H9 (cell line): ENCODE results near the gene MSN. TPM values are rescaled to one million over a fixed set of nuclear protein-coding genes. Genes with fewer than 3 reads are reported as not detected.

ENCODE experiments used
- DNase-seq: peaks from one replicate; pipeline ENCODE4 v3.0.0-alpha.2; 2017
- H2AFZ ChIP-seq: one replicate; pipeline ENCODE4 v1.6.1; 2013; ENCODE audit warnings: mild to moderate bottlenecking, low read length, control low read depth, moderate library complexity
- H2AK5ac ChIP-seq: 2 replicates; pipeline ENCODE4 v1.6.1; 2013; ENCODE audit warnings: low read length, control low read depth, mixed read lengths; ENCODE audit not compliant: insufficient read length
- H2BK120ac ChIP-seq: one replicate; pipeline ENCODE4 v1.6.1; 2013; ENCODE audit warnings: low read depth, mild to moderate bottlenecking, low read length, control low read depth, inconsistent platforms; ENCODE audit not compliant: poor library complexity, severe bottlenecking
- H2BK12ac ChIP-seq: 2 replicates; pipeline ENCODE4 v1.6.1; 2013; ENCODE audit warnings: low read length, control low read depth, mixed read lengths, low read depth; ENCODE audit not compliant: insufficient read length
- H2BK15ac ChIP-seq: 2 replicates; pipeline ENCODE4 v1.6.1; 2013; ENCODE audit warnings: low read depth, low read length, control low read depth
- H2BK20ac ChIP-seq: one replicate; pipeline ENCODE4 v1.6.1; 2013; ENCODE audit warnings: low read depth, mild to moderate bottlenecking, low read length, control low read depth, inconsistent platforms; ENCODE audit not compliant: poor library complexity, severe bottlenecking
- H2BK5ac ChIP-seq: 2 replicates; pipeline ENCODE4 v1.6.1; 2013; ENCODE audit warnings: low read length, control low read depth, mixed read lengths; ENCODE audit not compliant: insufficient read length
- H3K14ac ChIP-seq: 2 replicates; pipeline ENCODE4 v1.6.1; 2013; ENCODE audit warnings: low read length, control low read depth; ENCODE audit not compliant: insufficient read depth
- H3K18ac ChIP-seq: 2 replicates; pipeline ENCODE4 v1.6.1; 2013; ENCODE audit warnings: low read depth, mild to moderate bottlenecking, mixed read lengths, low read length, control low read depth; ENCODE audit not compliant: insufficient read length
- H3K23ac ChIP-seq: 2 replicates; pipeline ENCODE4 v1.6.1; 2013; ENCODE audit warnings: low read length, control low read depth, mixed read lengths, low read depth; ENCODE audit not compliant: insufficient read length
- H3K23me2 ChIP-seq: 2 replicates; pipeline ENCODE4 v1.6.1; 2013; ENCODE audit warnings: low read depth, mild to moderate bottlenecking, mixed read lengths, low read length, control low read depth; ENCODE audit not compliant: insufficient read length, poor library complexity, severe bottlenecking
- H3K27ac ChIP-seq: 2 replicates; pipeline ENCODE4 v1.5.1; 2013; ENCODE audit warnings: low read length, control low read depth, mixed read lengths, low read depth; ENCODE audit not compliant: insufficient read length
- H3K27me3 ChIP-seq: 2 replicates; pipeline ENCODE4 v1.6.1; 2013; ENCODE audit warnings: low read length, control low read depth, inconsistent platforms; ENCODE audit not compliant: insufficient read depth
- H3K4ac ChIP-seq: 2 replicates; pipeline ENCODE4 v1.6.1; 2013; ENCODE audit warnings: low read depth, mild to moderate bottlenecking, control low read depth, inconsistent platforms, low read length, moderate library complexity
- H3K4me1 ChIP-seq: 2 replicates; pipeline ENCODE4 v1.6.1; 2013; ENCODE audit warnings: low read length, control low read depth, inconsistent platforms; ENCODE audit not compliant: insufficient read depth
- H3K4me2 ChIP-seq: 2 replicates; pipeline ENCODE4 v1.6.1; 2013; ENCODE audit warnings: low read length, control low read depth, mixed read lengths; ENCODE audit not compliant: insufficient read length, insufficient read depth
- H3K56ac ChIP-seq: 2 replicates; pipeline ENCODE4 v1.6.1; 2013; ENCODE audit warnings: low read depth, mild to moderate bottlenecking, mixed read lengths, low read length, control low read depth; ENCODE audit not compliant: insufficient read length
- H3K79me1 ChIP-seq: 2 replicates; pipeline ENCODE4 v1.6.1; 2013; ENCODE audit warnings: low read depth, mild to moderate bottlenecking, moderate library complexity, low read length, control low read depth, inconsistent platforms; ENCODE audit not compliant: insufficient read depth, poor library complexity, severe bottlenecking
- H3K79me2 ChIP-seq: 2 replicates; pipeline ENCODE4 v1.6.1; 2013; ENCODE audit warnings: low read length, control low read depth, inconsistent platforms; ENCODE audit not compliant: insufficient read depth
- H3K9ac ChIP-seq: 2 replicates; pipeline ENCODE4 v1.6.1; 2013; ENCODE audit warnings: low read length, control low read depth, mixed read lengths; ENCODE audit not compliant: insufficient read length; ENCODE audit errors: extremely low read depth
- H3K9me3 ChIP-seq: one replicate; pipeline ENCODE4 v1.6.1; 2013; ENCODE audit warnings: low read depth, low read length, inconsistent platforms; ENCODE audit not compliant: control insufficient read depth
- H3T11ph ChIP-seq: one replicate; pipeline ENCODE4 v1.6.1; 2013; ENCODE audit warnings: mild to moderate bottlenecking, low read length, control low read depth, inconsistent platforms
- H4K20me1 ChIP-seq: one replicate; pipeline ENCODE4 v1.6.1; 2013; ENCODE audit not compliant: control insufficient read depth, insufficient read length, insufficient read depth
- H4K5ac ChIP-seq: 2 replicates; pipeline ENCODE4 v1.6.1; 2013; ENCODE audit warnings: low read depth, mild to moderate bottlenecking, mixed read lengths, low read length, control low read depth; ENCODE audit not compliant: insufficient read length
- H4K8ac ChIP-seq: replicated peaks from 2 replicates; pipeline ENCODE4 v1.6.1; 2013; ENCODE audit warnings: low read length, control low read depth, mixed read lengths, low read depth; ENCODE audit not compliant: insufficient read length
- H4K91ac ChIP-seq: 2 replicates; pipeline ENCODE4 v1.6.1; 2013; ENCODE audit warnings: low read depth, mild to moderate bottlenecking, moderate library complexity, mixed read lengths, low read length, control low read depth; ENCODE audit not compliant: insufficient read length
- H3K27ac Mint-ChIP-seq, 3 experiments: 2 replicates in 2 of 3; 3 replicates in 1 of 3; pipeline ENCODE4 v1.8.0; 2020 to 2021; ENCODE audit warnings: mixed read lengths in 3 of 3, mild to moderate bottlenecking in 1 of 3, moderate library complexity in 1 of 3
- H3K27me3 Mint-ChIP-seq: 2 replicates; pipeline ENCODE4 v1.8.0; 2021; ENCODE audit warnings: low read depth, mild to moderate bottlenecking, moderate library complexity, mixed read lengths
- H3K36me3 Mint-ChIP-seq, 3 experiments: 2 replicates in 2 of 3; 3 replicates in 1 of 3; pipeline ENCODE4 v1.8.0; 2020 to 2021; ENCODE audit warnings: low read depth in 3 of 3, mixed read lengths in 3 of 3; ENCODE audit not compliant: insufficient read depth in 1 of 3
- H3K4me1 Mint-ChIP-seq, 2 experiments: 2 replicates each; pipeline ENCODE4 v1.8.0; 2020; ENCODE audit warnings: mixed read lengths in 2 of 2
- H3K4me3 Mint-ChIP-seq, 2 experiments: 2 replicates in 1 of 2; 3 replicates in 1 of 2; pipeline ENCODE4 v1.8.0; 2020 to 2021; ENCODE audit warnings: mild to moderate bottlenecking in 2 of 2, mixed read lengths in 2 of 2, moderate library complexity in 1 of 2
- H3K9me3 Mint-ChIP-seq, 2 experiments: 2 replicates in 1 of 2; 3 replicates in 1 of 2; pipeline ENCODE4 v1.8.0; 2020; ENCODE audit warnings: mild to moderate bottlenecking in 2 of 2, mixed read lengths in 2 of 2, moderate library complexity in 1 of 2
- CTCF ChIP-seq: fragments of 200-600 bp; sonication (generic); conservative IDR thresholded peaks from 3 replicates; pipeline ENCODE4 v1.8.0; 2021; ENCODE audit warnings: antibody characterized with exemption, mild to moderate bottlenecking
- WGBS: extraction: QIAGEN DNeasy Blood & Tissue Kit; methylation state at CpG from one replicate; pipeline ENCODE4 v1.1.7; 2013; ENCODE audit warnings: missing lambda C conversion rate, low lambda C conversion rate, mixed read lengths; ENCODE audit not compliant: insufficient read length; ENCODE audit errors: extremely low coverage; 5-methylcytosine and 5-hydroxymethylcytosine counted together
- total RNA-seq: library from RNA; stranded (reverse); gene quantifications from 2 replicates; pipeline ENCODE4 v1.2.1, GENCODE V29; 2021

MSN gene
- total RNA-seq, 1 experiment from 2014 or later, result 126 TPM

GRCh38 chrX:65718538-65718937 lies 51.1 kb downstream of the MSN start:
- no peak overlapping the region for H3K56ac ChIP-seq
- H3K9ac ChIP-seq, result no peak overlapping the region
- H3K23me2 ChIP-seq, result no peaks in the 10 kb centered on the region
- H3T11ph ChIP-seq, result no peak overlapping the region
- no peak overlapping the region for H2AFZ ChIP-seq
- H4K8ac ChIP-seq, result no peak overlapping the region
- no peak overlapping the region for H3K14ac ChIP-seq
- H2BK15ac ChIP-seq, result no peak overlapping the region
- no peaks in the 10 kb centered on the region for H3K27me3 ChIP-seq
- H3K36me3 Mint-ChIP-seq, result peaks cover 17 to 20% (median 18%) of the 10 kb centered on the region in 3 experiments
- no peak overlapping the region for H2AK5ac ChIP-seq
- no CpG with 5 or more reads among the region's 4 CpGs for WGBS
- H3K27ac ChIP-seq, result no peak overlapping the region
- H3K9me3 Mint-ChIP-seq, result peaks cover 60 to 65% of the 10 kb centered on the region in 2 experiments
- no peaks in the 10 kb centered on the region for H3K4me1 Mint-ChIP-seq
- no peak overlapping the region for H3K18ac ChIP-seq
- H2BK5ac ChIP-seq, result no peak overlapping the region
- no peaks in the 10 kb centered on the region for H3K4me1 ChIP-seq
- no peak overlapping the region for H4K5ac ChIP-seq
- no peak for TF ChIP-seq CTCF
- H3K9me3 ChIP-seq, result peaks cover 35% of the 10 kb centered on the region
- no peak overlapping the region for H3K4ac ChIP-seq
- no peak overlapping the region for H2BK20ac ChIP-seq
- H3K79me1 ChIP-seq, result no peaks in the 10 kb centered on the region
- no peak overlapping the region for H2BK120ac ChIP-seq
- H3K27ac Mint-ChIP-seq, result no peak overlapping the region
- H3K79me2 ChIP-seq, result no peaks in the 10 kb centered on the region; the same call in 1 of the 2 replicates
- no peak for DNase-seq
- H3K23ac ChIP-seq, result no peak overlapping the region
- H3K4me3 Mint-ChIP-seq, result no peak overlapping the region
- no peak overlapping the region for H2BK12ac ChIP-seq
- no peak overlapping the region for H3K4me2 ChIP-seq
- no peak overlapping the region for H4K91ac ChIP-seq
- no peaks in the 10 kb centered on the region for H4K20me1 ChIP-seq
- no peaks in the 10 kb centered on the region; the same call in 1 of the 2 replicates for H3K27me3 Mint-ChIP-seq
